Measurements from ENCODE around the gene MAGIX. TPM values are rescaled to one million over a fixed set of nuclear protein-coding genes. Genes with fewer than 3 reads are reported as not detected.

MAGIX gene
- total and polyA plus RNA-seq, 2 experiments from 2014 or later = 6.5 to 7.1 TPM

DNA sequence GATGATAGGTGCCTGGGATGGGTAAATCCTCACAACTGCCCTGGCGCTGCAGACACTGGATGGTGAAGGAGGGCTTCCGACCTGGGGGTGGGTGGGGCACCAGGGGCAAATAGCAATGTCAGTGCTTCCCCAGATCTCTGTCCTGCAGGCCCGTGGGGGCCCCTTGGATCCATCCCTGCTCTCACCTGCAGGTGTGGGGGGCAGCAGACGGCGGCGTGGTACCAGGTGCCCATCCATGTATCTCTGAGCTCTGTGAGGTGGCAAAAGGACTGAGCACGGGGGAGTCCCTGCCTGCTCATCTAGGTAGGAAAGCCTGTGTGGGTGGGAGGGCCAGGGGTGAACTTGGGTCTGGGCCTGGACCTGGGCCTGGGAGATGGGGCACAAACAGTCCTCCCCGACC, 44.0 kb downstream of the MAGIX start:
- 86% methylated on average over 7 of the region's 8 CpGs for WGBS (ENCODE audit: low lambda C conversion rate, missing lambda C conversion rate)
- DNase-seq (ENCODE audit: low spot score) = no peak

DNA sequence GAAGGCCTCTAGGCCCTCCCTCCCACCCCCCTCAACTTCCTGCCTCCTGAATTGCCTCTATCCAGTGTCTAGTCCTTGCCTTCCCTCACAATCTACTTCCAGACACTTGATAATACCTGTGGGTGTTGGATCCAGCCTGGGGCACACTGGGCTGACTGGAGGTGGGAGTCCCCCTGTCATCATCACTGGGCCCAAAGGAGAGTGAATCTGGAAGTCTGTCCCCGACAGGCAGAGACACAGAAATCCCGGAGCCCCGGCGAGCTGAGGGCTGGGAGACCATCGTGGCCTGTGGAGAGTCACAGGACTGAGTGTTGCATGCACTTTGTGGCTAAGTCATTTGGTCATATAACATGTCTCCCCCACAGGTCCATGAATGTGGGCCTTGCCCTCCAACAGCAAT, 45.8 kb downstream of the MAGIX start:
- WGBS (ENCODE audit: low lambda C conversion rate, missing lambda C conversion rate) = 81% methylated on average over 5 of the region's 5 CpGs
- no peak for DNase-seq (ENCODE audit: low spot score)

More for the DNA sequence above, 44.0 kb downstream of the MAGIX start:
- Histone ChIP-seq H2AFZ (no peak overlapping the region), H3K4me2 (no peak overlapping the region), H3K27ac (no peak overlapping the region), H3K9me3 (ENCODE audit: low read depth) (no peaks in the 10 kb centered on the region), H3K36me3 (replicated peaks; ENCODE audit: insufficient read depth, low read depth) (no peaks in the 10 kb centered on the region), H3K9me2 (replicated peaks; ENCODE audit: insufficient read depth) (no peaks in the 10 kb centered on the region), H3K4me3 (no peak overlapping the region), H3K27me3 (no peaks in the 10 kb centered on the region), H3K79me2 (no peaks in the 10 kb centered on the region), H3K4me1 (ENCODE audit: insufficient read depth) (no peaks in the 10 kb centered on the region), H4K20me1 (ENCODE audit: insufficient read depth, poor library complexity, severe bottlenecking) (no peaks in the 10 kb centered on the region)
- TF ChIP-seq, protein P1, sequence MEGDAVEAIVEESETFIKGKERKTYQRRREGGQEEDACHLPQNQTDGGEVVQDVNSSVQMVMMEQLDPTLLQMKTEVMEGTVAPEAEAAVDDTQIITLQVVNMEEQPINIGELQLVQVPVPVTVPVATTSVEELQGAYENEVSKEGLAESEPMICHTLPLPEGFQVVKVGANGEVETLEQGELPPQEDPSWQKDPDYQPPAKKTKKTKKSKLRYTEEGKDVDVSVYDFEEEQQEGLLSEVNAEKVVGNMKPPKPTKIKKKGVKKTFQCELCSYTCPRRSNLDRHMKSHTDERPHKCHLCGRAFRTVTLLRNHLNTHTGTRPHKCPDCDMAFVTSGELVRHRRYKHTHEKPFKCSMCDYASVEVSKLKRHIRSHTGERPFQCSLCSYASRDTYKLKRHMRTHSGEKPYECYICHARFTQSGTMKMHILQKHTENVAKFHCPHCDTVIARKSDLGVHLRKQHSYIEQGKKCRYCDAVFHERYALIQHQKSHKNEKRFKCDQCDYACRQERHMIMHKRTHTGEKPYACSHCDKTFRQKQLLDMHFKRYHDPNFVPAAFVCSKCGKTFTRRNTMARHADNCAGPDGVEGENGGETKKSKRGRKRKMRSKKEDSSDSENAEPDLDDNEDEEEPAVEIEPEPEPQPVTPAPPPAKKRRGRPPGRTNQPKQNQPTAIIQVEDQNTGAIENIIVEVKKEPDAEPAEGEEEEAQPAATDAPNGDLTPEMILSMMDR (IDR thresholded peaks at IDR 0.05; ENCODE audit: poor library complexity) = no peak
- no peak for TF ChIP-seq EZH2 (IDR thresholded peaks at IDR 0.05; ENCODE audit: borderline replicate concordance)
- TF ChIP-seq EZH2phosphoT487 (IDR thresholded peaks at IDR 0.05; ENCODE audit: low read depth, severe bottlenecking, unreplicated experiment) = no peak

DNA sequence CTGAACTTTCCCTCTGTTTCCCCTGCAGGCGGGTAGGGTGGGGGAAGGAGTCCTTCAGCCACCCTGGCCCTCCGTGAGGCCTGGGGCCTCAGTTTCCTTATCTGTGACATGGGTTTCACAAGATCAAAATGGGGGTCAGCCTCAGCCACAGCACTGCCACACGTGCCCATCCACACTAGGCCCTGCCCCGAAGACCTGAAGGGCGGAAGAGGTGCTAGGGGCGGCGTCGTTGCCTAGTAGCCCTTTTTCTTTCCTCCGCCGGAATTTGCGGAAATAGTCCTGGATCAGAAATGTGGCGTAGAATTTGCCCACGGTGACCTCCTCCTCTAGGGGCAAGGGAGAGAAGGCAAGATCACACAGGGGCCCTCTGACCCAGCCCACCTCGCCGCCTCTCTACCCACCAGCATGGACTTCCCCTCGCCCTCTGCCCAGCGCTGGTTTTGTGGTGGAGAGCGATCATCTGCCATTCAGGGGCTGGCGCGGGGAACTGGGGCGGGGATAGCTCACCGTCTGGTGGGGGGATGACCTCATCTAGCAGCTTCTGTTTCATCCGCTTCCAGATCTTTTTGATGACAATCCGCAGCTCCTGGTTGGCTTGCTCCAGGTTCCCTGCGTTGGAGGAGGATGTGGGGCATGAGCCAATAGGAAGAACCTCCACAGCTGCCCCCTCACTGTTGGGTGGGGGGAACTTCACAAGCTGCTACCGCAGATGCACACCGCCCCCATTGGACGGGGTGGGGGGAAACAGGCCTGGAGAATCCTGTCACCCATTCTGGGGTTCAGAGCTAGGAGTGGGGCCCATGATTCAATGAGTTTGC, 47.1 kb downstream of the MAGIX start:
- no peak for DNase-seq (ENCODE audit: low spot score)
- no peak overlapping the region for H3K4me2 ChIP-seq
- H3K27ac ChIP-seq = no peak overlapping the region
- no peaks in the 10 kb centered on the region for H3K27me3 ChIP-seq
- no peaks in the 10 kb centered on the region for H3K9me2 ChIP-seq (replicated peaks; ENCODE audit: insufficient read depth)
- H2AFZ ChIP-seq = no peak overlapping the region
- no peaks in the 10 kb centered on the region for H4K20me1 ChIP-seq (ENCODE audit: insufficient read depth, poor library complexity, severe bottlenecking)
- no peak for TF ChIP-seq EZH2phosphoT487 (IDR thresholded peaks at IDR 0.05; ENCODE audit: low read depth, severe bottlenecking, unreplicated experiment)
- TF ChIP-seq, protein P1 (IDR thresholded peaks at IDR 0.05; ENCODE audit: poor library complexity) = no peak
- no peak for TF ChIP-seq EZH2 (IDR thresholded peaks at IDR 0.05; ENCODE audit: borderline replicate concordance)
- H3K36me3 ChIP-seq (replicated peaks; ENCODE audit: insufficient read depth, low read depth) = no peaks in the 10 kb centered on the region
- no peaks in the 10 kb centered on the region for H3K9me3 ChIP-seq (ENCODE audit: low read depth)
- H3K4me1 ChIP-seq (ENCODE audit: insufficient read depth) = no peaks in the 10 kb centered on the region
- no peak overlapping the region for H3K4me3 ChIP-seq
- H3K79me2 ChIP-seq = no peaks in the 10 kb centered on the region
- WGBS (ENCODE audit: low lambda C conversion rate, missing lambda C conversion rate) = 64% methylated on average over 28 of the region's 28 CpGs

More for the DNA sequence above, 45.8 kb downstream of the MAGIX start:
- Histone ChIP-seq H3K9me3 (ENCODE audit: low read depth) (no peaks in the 10 kb centered on the region), H3K4me2 (no peak overlapping the region), H4K20me1 (ENCODE audit: insufficient read depth, poor library complexity, severe bottlenecking) (no peaks in the 10 kb centered on the region), H3K4me1 (ENCODE audit: insufficient read depth) (no peaks in the 10 kb centered on the region), H3K36me3 (replicated peaks; ENCODE audit: insufficient read depth, low read depth) (no peaks in the 10 kb centered on the region), H3K27ac (no peak overlapping the region), H3K9me2 (replicated peaks; ENCODE audit: insufficient read depth) (no peaks in the 10 kb centered on the region), H2AFZ (no peak overlapping the region), H3K79me2 (no peaks in the 10 kb centered on the region), H3K27me3 (no peaks in the 10 kb centered on the region), H3K4me3 (no peak overlapping the region)
- TF ChIP-seq EZH2 (IDR thresholded peaks at IDR 0.05; ENCODE audit: borderline replicate concordance) = no peak
- TF ChIP-seq, protein P1 (IDR thresholded peaks at IDR 0.05; ENCODE audit: poor library complexity) = no peak
- no peak for TF ChIP-seq EZH2phosphoT487 (IDR thresholded peaks at IDR 0.05; ENCODE audit: low read depth, severe bottlenecking, unreplicated experiment)

All from hepatocyte (in vitro differentiated cells).